PC-3 (cell line): Measurements from ENCODE around the gene MTMR8.

Experiments
- CTCF ChIP-seq: fragments of 300-600 bp; sonication (generic); conservative IDR thresholded peaks from 2 replicates; pipeline ENCODE4 v1.5.1; 2017; ENCODE audit warnings: antibody characterized with exemption, low read depth, mild to moderate bottlenecking, low read length
- EZH2 ChIP-seq: fragments of 300-600 bp; sonication (generic); IDR thresholded peaks from one replicate; pipeline ENCODE4 v1.6.1; 2017; ENCODE audit warnings: antibody characterized with exemption, mild to moderate bottlenecking, low read length; ENCODE audit not compliant: unreplicated experiment

DNA sequence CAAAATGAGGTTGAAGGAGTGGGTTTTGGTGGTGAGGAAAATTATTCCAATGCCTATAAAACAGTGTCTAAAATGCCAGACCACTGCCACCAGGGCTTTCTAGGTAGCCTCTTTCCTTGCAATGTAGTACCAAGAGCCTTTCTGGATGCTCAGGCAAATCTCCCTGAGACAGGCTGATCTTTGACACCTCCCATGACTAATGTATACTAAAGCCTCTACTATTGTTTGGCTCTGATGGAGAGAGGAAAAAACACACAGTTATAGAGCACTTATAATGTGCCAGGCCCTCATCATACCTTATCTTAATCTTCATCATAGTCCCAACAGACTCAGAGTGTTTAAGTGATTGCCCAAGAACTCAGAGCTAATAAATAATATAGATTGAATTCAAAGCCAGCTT is 5.8 kb downstream of the MTMR8 start:
- TF ChIP-seq CTCF (no peak), EZH2 (no peak)
